ENCODE results near the gene CDK9. TPM values are rescaled to one million over a fixed set of nuclear protein-coding genes. Genes with fewer than 3 reads are reported as not detected.

The CDK9 gene
- total RNA-seq, 1 donor = 51.5 TPM

DNA sequence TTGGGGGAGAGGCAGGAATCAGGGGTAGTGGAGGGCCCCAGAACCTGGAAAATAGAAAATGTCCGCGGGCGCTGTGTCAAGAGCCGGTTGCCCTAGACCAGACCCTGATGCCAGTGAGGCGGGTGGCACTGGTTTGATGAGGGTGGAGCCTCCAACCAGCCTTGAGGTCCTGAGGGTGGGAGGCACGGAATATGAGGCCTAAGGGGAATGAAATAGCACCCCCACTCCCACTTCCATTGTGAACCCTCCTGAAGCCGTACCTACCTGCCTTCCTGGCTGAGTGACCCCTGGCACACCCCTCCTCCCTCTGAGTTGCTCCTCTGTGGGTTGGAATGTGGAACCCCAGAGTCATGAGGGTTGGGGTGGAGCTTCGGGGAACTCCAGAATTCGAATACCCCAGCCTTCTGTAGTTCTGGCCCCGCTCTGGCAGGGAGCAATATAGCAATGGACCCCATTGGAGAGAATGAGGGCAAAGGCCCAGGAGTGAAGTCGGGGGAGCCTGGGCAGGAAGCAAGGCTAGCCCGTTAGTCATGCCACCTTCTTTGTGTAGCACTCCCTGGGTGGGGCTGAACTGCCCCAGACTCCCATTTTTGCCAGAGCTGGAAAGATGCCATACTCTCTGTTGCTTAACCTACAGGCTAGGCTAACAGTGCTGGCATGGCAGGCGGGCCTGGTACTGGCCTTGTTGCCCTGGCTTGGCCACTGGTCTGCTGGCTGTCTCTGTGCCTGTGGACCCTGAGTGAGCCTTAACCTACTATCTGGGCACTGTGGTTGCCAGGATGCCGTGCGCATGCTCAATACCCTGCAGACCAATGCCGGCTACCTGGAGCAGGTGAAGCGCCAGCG lies 17.9 kb downstream of the CDK9 start:
- TF ChIP-seq, protein P1, sequence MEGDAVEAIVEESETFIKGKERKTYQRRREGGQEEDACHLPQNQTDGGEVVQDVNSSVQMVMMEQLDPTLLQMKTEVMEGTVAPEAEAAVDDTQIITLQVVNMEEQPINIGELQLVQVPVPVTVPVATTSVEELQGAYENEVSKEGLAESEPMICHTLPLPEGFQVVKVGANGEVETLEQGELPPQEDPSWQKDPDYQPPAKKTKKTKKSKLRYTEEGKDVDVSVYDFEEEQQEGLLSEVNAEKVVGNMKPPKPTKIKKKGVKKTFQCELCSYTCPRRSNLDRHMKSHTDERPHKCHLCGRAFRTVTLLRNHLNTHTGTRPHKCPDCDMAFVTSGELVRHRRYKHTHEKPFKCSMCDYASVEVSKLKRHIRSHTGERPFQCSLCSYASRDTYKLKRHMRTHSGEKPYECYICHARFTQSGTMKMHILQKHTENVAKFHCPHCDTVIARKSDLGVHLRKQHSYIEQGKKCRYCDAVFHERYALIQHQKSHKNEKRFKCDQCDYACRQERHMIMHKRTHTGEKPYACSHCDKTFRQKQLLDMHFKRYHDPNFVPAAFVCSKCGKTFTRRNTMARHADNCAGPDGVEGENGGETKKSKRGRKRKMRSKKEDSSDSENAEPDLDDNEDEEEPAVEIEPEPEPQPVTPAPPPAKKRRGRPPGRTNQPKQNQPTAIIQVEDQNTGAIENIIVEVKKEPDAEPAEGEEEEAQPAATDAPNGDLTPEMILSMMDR (IDR thresholded peaks at IDR 0.05; ENCODE audit: insufficient read depth, low read length) = no peak
- H3K4me3 ChIP-seq (ENCODE audit: low read depth, low read length) = peak overlapping the region; percentile 74
- peak; percentile 70 for DNase-seq (ENCODE audit: low read depth)

DNA sequence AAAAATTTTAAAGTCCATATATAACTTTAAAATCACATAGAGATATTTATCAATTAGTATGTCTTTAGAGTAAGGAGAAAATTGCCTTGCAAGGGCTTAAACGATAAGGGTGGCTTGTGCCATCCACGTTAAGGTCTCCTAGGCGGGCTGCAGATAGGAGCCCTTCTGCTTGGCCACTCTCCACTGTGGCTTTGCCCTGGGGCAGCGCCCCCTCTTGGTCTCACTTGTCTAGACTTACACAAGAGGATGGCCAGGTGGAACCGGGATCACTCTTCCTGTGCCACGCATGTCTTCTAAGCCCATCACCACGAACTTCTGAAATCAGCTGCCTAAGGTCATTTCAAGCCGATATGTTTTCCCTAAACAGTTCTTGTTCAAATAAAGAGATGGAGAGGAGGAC lies 19.8 kb downstream of the CDK9 start:
- TF ChIP-seq, protein P1 (IDR thresholded peaks at IDR 0.05; ENCODE audit: insufficient read depth, low read length) = peak; percentile 48
- no peak overlapping the region for H3K4me3 ChIP-seq (ENCODE audit: low read depth, low read length)
- no peak for DNase-seq (ENCODE audit: low read depth)

GRCh38 chr9:127806871-127807270 lies 21.0 kb downstream of the CDK9 start:
- H3K4me3 ChIP-seq (ENCODE audit: low read depth, low read length) = no peak overlapping the region
- DNase-seq (ENCODE audit: low read depth) = no peak
- TF ChIP-seq, protein P1 (IDR thresholded peaks at IDR 0.05; ENCODE audit: insufficient read depth, low read length) = no peak

DNA sequence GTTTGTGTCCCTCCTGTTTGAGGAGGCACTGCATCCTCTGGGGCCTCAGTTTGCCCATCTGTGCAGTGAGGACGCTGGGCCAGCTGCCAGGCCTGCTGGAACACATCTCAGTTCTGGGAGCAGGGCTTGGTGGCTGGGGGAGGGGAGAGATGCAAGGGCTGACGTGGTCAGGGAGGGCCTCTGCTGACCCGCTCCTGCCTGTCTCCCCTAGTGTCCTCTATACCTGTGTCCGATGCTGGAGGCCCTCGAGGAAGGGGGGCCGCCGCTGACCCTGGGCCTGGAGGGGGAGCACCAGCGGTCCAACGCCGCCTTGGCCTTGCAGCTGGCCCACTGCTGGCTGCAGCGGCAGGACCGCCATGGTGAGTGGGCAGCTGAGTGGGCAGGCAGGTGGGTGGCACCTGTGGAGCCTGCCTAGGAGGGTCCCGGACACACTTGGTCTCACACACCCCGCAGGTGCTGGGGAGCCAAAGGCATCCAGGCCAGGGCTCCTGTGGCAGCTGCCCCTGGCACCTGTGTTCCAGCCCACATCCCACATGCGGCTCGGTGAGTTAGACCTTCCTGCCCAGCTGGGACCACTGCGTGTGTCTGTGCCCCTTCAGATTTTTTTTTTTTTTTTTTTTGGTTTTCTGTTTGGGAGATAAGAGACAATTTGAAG lies 22.6 kb downstream of the CDK9 start:
- H3K4me3 ChIP-seq (ENCODE audit: low read depth, low read length) = no peak overlapping the region
- no peak for DNase-seq (ENCODE audit: low read depth)
- TF ChIP-seq, protein P1 (IDR thresholded peaks at IDR 0.05; ENCODE audit: insufficient read depth, low read length) = no peak

DNA sequence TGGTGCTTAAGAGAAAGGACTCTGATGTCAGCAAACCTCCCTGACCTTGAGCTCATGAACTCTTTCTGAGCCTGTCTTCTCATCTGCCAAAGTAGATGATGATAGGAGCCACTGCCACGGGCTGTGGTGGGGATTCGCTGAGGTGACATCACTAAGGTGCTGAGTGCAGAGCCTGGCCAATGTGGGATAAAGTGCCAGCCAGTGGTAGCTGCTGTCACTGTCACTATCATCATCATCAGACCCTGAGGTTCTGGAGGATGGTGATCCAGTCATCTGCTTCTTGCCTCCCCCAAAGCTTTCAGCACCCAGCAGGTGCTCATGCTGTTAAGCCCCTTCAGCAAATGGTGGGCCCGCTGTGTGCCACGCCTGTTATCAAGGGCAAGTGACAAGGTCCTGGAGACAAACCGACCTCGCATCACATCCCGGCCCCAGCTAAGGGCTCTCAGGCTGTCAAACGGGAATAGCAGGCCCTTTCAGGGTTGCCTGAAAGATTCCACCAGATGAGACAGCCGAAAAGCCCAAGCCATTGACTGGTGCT lies 23.2 kb downstream of the CDK9 start:
- no peak for DNase-seq (ENCODE audit: low read depth)
- TF ChIP-seq, protein P1 (IDR thresholded peaks at IDR 0.05; ENCODE audit: insufficient read depth, low read length) = no peak
- no peak overlapping the region for H3K4me3 ChIP-seq (ENCODE audit: low read depth, low read length)

GRCh38 chr9:127809540-127810377 lies 23.9 kb downstream of the CDK9 start:
- TF ChIP-seq, protein P1 (IDR thresholded peaks at IDR 0.05; ENCODE audit: insufficient read depth, low read length) = no peak
- DNase-seq (ENCODE audit: low read depth) = no peak
- no peak overlapping the region for H3K4me3 ChIP-seq (ENCODE audit: low read depth, low read length)

Data from fibroblast of the aortic adventitia (primary cell).